Activated T-helper 2 cell treated with anti-CD3 and anti-CD28 coated beads, Interferon-gamma antibody, Interleukin-2, Interleukin-4, amounts not matched to agents 10 μg/mL and 5 μg/mL and 100 μg/mL, durations not matched to agents 14 hours and 24 hours and 36 hours (primary cell): ENCODE results near the gene SLC25A44. TPM values are rescaled to one million over a fixed set of nuclear protein-coding genes. Genes with fewer than 3 reads are reported as not detected.
A peak's percentile ranks its signal among the peaks of the same experiment; 100 is the strongest.
"Not testable (repeated sequence)": the region's sequence is repeated elsewhere in the genome, so short reads cannot be mapped to it uniquely, and the experiment has no call there.

ENCODE experiments used
- DNase-seq: peaks from one replicate; pipeline ENCODE4 v3.0.0; 2021; ENCODE audit warnings: low spot score
- H3K27ac Mint-ChIP-seq: one replicate; pipeline ENCODE4 v1.8.0; 2021; ENCODE audit warnings: mixed read lengths
- H3K27me3 Mint-ChIP-seq: one replicate; pipeline ENCODE4 v1.8.0; 2021; ENCODE audit warnings: low read depth, mixed read lengths
- H3K36me3 Mint-ChIP-seq: one replicate; pipeline ENCODE4 v1.8.0; 2021; ENCODE audit warnings: low read depth, mixed read lengths
- H3K4me1 Mint-ChIP-seq: one replicate; pipeline ENCODE4 v1.8.0; 2021; ENCODE audit warnings: low read depth, mixed read lengths
- H3K4me3 Mint-ChIP-seq: one replicate; pipeline ENCODE4 v1.8.0; 2021; ENCODE audit warnings: low read depth, mild to moderate bottlenecking, moderate library complexity, mixed read lengths
- H3K9me3 Mint-ChIP-seq: one replicate; pipeline ENCODE4 v1.8.0; 2021; ENCODE audit warnings: mixed read lengths
- intact Hi-C: fragments of 100-400 bp; cut with micrococcal nuclease; formaldehyde crosslinking; loops from one replicate; pipeline ENCODE4 v1.15.1; 2023
- total RNA-seq: library from RNA; stranded (reverse); gene quantifications from 2 replicates; pipeline ENCODE4 v1.2.3, GENCODE V29; 2022

SLC25A44 gene
- total RNA-seq, 1 donor from 2014 or later = 63.7 TPM

DNA sequence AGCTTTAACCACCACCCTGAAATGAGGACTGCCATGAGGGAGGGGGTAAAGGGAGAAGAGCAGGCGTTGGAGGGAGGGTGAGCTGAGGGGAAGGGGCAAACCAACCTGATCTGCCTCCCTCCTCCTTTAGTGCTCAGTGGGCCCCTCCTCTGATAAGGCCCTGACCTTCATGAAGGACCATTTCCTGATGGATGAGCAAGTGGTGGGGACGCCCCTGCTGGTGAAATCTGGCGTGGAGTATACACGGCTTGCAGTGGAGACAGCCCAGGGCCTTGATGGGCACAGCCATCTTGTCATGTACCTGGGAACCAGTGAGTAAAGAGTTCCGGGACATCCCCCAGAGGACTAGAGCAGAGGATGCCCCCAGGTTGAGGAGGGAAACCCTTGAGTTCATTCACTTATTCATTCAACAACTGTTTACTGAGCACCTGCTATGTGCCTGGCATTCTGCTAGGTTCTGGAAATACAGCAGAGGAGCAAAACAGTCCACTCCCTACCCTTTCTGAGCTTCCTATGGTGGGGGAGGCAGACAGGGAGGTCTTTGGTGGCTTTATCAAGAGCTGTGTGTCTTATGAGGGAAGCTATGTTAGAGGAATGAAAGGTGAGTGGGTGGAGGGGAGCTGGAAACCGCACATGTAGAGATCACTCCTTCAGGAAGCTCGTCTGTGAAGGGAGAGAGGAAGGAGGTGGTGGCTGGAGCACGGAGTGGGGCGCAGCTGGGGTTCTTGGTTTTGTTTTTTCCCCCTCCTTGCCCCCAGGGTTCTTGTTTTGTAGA is 21.0 kb upstream of the SLC25A44 start:
- H3K4me3 Mint-ChIP-seq = no peak overlapping the region
- peak overlapping the region; percentile 14 for H3K27ac Mint-ChIP-seq
- peaks cover 13% of the 10 kb centered on the region for H3K4me1 Mint-ChIP-seq
- H3K36me3 Mint-ChIP-seq = peaks cover 62% of the 10 kb centered on the region
- intact Hi-C loops = no loop called here
- H3K27me3 Mint-ChIP-seq = no peaks in the 10 kb centered on the region
- no peak for DNase-seq
- no peaks in the 10 kb centered on the region for H3K9me3 Mint-ChIP-seq

DNA sequence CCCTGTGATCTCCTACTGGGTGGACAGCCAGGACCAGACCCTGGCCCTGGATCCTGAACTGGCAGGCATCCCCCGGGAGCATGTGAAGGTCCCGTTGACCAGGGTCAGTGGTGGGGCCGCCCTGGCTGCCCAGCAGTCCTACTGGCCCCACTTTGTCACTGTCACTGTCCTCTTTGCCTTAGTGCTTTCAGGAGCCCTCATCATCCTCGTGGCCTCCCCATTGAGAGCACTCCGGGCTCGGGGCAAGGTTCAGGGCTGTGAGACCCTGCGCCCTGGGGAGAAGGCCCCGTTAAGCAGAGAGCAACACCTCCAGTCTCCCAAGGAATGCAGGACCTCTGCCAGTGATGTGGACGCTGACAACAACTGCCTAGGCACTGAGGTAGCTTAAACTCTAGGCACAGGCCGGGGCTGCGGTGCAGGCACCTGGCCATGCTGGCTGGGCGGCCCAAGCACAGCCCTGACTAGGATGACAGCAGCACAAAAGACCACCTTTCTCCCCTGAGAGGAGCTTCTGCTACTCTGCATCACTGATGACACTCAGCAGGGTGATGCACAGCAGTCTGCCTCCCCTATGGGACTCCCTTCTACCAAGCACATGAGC is 17.2 kb upstream of the SLC25A44 start:
- no peak for DNase-seq
- no peaks in the 10 kb centered on the region for H3K9me3 Mint-ChIP-seq
- H3K27me3 Mint-ChIP-seq = no peaks in the 10 kb centered on the region
- intact Hi-C loops = no loop called here
- H3K36me3 Mint-ChIP-seq = peaks cover 52% of the 10 kb centered on the region
- H3K4me3 Mint-ChIP-seq = no peak overlapping the region
- H3K27ac Mint-ChIP-seq = no peak overlapping the region
- peaks cover 18% of the 10 kb centered on the region for H3K4me1 Mint-ChIP-seq

- intact Hi-C loops = no loop called here
- Mint-ChIP-seq H3K27me3 (no peaks in the 10 kb centered on the region), H3K4me3 (no peak overlapping the region), H3K27ac (peak overlapping the region; percentile 65), H3K4me1 (peaks cover 16% of the 10 kb centered on the region), H3K36me3 (peaks cover 44% of the 10 kb centered on the region), H3K9me3 (no peaks in the 10 kb centered on the region)
- DNase-seq = no peak
Measured at GRCh38 chr1:156177919-156178654, 15.8 kb upstream of the SLC25A44 start.

DNA sequence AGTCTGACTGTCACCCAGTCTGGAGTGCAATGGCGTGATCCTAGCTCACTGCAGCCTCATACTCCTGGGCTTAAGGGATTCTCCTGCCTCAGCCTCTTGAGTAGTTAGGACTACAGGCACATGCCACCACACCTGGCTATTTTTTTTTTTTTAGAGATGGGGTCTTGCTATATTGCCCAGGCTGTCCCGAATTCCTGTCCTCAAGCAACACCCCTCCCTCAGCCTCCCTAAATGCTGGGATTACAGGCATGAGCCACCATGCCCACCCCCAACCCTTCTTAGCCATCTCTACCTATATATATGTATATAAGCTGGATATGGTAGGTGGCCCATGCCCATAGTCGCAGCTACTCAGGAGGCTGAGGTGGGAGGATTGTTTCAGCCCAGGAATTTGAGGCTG is 13.4 kb upstream of the SLC25A44 start:
- Mint-ChIP-seq H3K27ac (no peak overlapping the region), H3K9me3 (no peaks in the 10 kb centered on the region), H3K4me1 (peaks cover 11% of the 10 kb centered on the region), H3K36me3 (peaks cover 27% of the 10 kb centered on the region), H3K27me3 (no peaks in the 10 kb centered on the region), H3K4me3 (no peak overlapping the region)
- intact Hi-C loops = no loop called here
- no peak for DNase-seq

DNA sequence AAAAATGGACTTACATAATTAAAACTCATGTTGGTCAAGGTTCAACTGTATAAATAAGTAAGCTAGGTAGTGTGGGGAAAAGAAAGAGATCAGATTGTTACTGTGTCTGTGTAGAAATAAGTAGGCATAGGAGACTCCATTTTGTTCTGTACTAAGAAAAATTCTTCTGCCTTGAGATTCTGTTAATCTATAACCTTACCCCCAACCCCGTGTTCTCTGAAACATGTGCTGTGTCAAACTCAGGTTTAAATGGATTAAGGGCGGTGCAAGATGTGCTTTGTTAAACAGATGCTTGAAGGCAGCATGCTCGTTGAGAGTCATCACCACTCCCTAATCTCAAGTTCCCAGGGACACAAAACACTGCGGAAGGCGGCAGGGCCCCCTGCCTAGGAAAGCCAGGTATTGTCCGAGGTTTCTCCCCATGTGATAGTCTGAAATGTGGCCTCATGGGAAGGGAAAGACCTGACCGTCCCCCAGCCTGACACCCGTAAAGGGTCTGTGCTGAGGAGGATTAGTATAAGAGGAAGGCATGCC is 12.4 kb upstream of the SLC25A44 start:
- H3K27ac Mint-ChIP-seq, DNase-seq, H3K4me3 Mint-ChIP-seq, H3K9me3 Mint-ChIP-seq, H3K27me3 Mint-ChIP-seq, intact Hi-C loops: not testable (repeated sequence)
- Mint-ChIP-seq H3K36me3 (peaks cover 23% of the 10 kb centered on the region), H3K4me1 (peaks cover 11% of the 10 kb centered on the region)

- Mint-ChIP-seq H3K36me3 (peaks cover 23% of the 10 kb centered on the region), H3K9me3 (peaks cover 10% of the 10 kb centered on the region)
- H3K27ac Mint-ChIP-seq, H3K4me1 Mint-ChIP-seq, H3K27me3 Mint-ChIP-seq, H3K4me3 Mint-ChIP-seq, intact Hi-C loops, DNase-seq: not testable (repeated sequence)
Measured at GRCh38 chr1:156182010-156182779, 11.7 kb upstream of the SLC25A44 start.

DNA sequence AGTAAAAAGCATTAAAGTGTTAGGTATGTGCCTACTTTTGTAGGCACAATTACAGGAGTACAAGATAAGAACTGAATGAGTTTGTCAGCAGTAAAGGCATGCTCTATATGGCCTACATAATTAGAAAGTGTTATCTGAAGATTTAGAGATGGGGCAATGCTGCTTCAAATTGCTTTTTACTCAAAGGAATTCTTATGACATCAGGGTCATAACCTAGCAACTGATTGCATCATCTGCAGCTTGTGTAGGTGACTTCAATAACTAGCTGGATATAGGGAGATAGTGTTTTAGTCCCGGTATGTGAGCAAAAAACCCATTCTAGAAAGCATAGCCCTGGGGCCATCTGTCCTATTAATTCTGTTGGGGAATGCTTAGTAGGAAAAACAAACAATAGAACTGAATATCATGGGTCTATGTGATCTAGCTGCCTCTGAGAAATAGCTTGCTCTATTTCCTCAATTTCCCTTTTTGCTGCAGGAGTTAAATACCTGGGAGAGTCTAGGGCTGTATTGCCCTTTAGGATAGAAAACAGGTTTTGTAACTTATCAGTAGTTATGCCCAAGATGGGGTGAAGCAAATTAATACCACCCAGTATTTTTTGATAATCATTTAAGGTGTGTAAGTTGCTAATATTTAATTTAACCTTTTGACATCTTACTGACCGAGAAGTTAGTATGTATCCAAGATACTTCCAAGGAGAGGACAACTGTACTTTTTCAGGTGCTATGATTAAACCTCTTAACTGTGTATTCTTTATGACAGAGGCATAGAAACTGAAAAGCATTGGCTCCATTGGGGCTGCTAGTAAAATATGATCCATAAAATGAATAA is 7.3 kb upstream of the SLC25A44 start:
- DNase-seq, H3K4me1 Mint-ChIP-seq, intact Hi-C loops, H3K27me3 Mint-ChIP-seq, H3K27ac Mint-ChIP-seq, H3K4me3 Mint-ChIP-seq: not testable (repeated sequence)
- H3K9me3 Mint-ChIP-seq = peaks cover 16% of the 10 kb centered on the region
- H3K36me3 Mint-ChIP-seq = peaks cover 28% of the 10 kb centered on the region

DNA sequence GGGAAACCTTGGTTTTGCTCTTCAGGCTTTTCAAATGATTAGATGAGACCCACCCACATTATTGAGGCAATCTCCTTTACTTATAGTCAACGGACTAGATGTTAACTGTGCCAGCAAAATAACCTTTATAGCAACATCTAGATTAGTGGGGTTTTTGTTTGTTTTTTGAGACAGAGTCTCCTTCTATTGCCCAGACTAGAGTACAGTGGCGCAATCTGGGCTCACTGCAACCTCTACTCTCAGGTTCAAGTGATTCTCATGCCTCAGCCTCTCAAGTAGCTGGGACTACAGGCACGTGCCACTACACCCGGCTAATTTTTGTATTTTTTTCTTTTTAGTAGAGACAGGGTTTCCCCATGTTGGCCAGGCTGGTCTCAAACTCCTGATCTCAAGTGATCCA is 3.6 kb upstream of the SLC25A44 start:
- not testable (repeated sequence) for DNase-seq, H3K4me3 Mint-ChIP-seq, H3K27me3 Mint-ChIP-seq, H3K27ac Mint-ChIP-seq
- intact Hi-C loops = loop anchor here (5.0 to 10.0 kb wide), 3 partner anchors 38 to 215 kb away; partner anchors contain the start of genes ARHGEF2, CCT3, SEMA4A and TSACC
- H3K9me3 Mint-ChIP-seq = peaks cover 16% of the 10 kb centered on the region
- H3K4me1 Mint-ChIP-seq = peaks cover 24% of the 10 kb centered on the region
- H3K36me3 Mint-ChIP-seq = peaks cover 35% of the 10 kb centered on the region

DNA sequence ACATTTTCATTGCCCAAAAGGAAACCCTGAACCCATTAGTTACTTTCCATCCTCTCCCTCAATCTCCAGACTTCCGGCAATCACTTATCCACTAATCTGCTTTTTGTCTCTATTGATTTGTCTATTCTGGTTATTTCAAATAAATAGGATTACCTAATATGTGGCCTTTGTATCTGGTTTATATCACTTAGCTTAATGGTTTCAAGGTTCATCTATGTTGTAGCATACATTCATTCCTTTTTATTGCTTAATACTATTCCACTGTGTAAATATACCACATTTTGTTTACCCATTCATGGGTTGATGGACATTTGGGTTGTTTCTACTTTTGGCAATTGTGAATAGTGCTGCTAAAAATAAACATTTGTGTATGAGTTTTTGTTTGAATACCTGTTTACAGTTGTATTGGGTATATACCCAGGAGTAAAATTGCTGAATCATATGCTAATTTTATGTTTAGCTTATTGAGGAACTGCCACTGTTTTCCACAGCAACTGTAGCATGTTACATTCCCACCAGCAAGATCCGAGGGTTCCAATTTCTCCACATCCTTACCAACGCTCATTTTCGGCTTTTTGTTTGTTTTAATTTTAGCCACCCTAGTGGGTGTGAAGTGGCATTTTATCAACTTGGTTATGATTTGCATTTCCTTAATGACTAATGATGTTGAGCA is 2.5 kb upstream of the SLC25A44 start:
- H3K4me1 Mint-ChIP-seq = peaks cover 35% of the 10 kb centered on the region
- no peak overlapping the region for H3K4me3 Mint-ChIP-seq
- H3K36me3 Mint-ChIP-seq = peaks cover 44% of the 10 kb centered on the region
- no peaks in the 10 kb centered on the region for H3K27me3 Mint-ChIP-seq
- intact Hi-C loops = loop anchor here (5.0 to 10.0 kb wide), 3 partner anchors 39 to 217 kb away; partner anchors contain the start of genes ARHGEF2, CCT3, SEMA4A and TSACC
- no peak for DNase-seq
- peaks cover 13% of the 10 kb centered on the region for H3K9me3 Mint-ChIP-seq
- peak overlapping the region; percentile 7 for H3K27ac Mint-ChIP-seq

GRCh38 chr1:156193208-156193487 is 756 bp upstream of the SLC25A44 start:
- peak overlapping the region; percentile 95 for H3K4me3 Mint-ChIP-seq
- H3K4me1 Mint-ChIP-seq = peaks cover 48% of the 10 kb centered on the region
- no peak for DNase-seq
- H3K36me3 Mint-ChIP-seq = peaks cover 52% of the 10 kb centered on the region
- H3K27me3 Mint-ChIP-seq = no peaks in the 10 kb centered on the region
- peak overlapping the region; percentile 91 for H3K27ac Mint-ChIP-seq
- peaks cover 6% of the 10 kb centered on the region for H3K9me3 Mint-ChIP-seq
- intact Hi-C loops = loop anchor here (1.0 to 10.0 kb wide), 4 partner anchors 32 to 218 kb away; partner anchors contain the start of genes ARHGEF2, CCT3, SEMA4A and TSACC

DNA sequence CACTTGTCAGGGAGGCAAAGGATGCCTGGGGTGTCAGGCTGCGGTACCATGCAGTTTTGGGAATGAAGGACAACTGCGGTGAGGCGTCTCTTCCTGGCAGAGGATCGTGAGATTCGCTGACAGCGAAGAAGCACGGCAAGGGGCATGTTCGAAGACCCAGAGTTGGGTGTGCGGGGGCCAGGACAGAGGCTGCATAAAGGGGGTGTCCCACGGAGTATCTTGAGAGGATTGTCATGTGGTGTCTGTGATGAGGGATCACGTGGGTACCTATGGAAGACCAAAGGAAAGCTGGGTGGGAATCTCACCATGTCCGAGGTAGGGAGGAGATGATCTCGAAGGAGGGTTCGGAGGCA is 372 bp downstream of the SLC25A44 start:
- Mint-ChIP-seq H3K4me3 (peak overlapping the region; percentile 95), H3K9me3 (peaks cover 2% of the 10 kb centered on the region), H3K36me3 (peaks cover 59% of the 10 kb centered on the region), H3K27me3 (no peaks in the 10 kb centered on the region), H3K4me1 (peaks cover 60% of the 10 kb centered on the region), H3K27ac (peak overlapping the region; percentile 91)
- no peak for DNase-seq
- intact Hi-C loops = loop anchor here (1.0 to 10.0 kb wide), 4 partner anchors 19 to 219 kb away; partner anchors contain the start of genes ARHGEF2, CCT3, PMF1 and SEMA4A
